Mesothelial cell of epicardium (in vitro differentiated cells): ENCODE measurements around the gene CTSL. TPM values are rescaled to one million over a fixed set of nuclear protein-coding genes. Genes with fewer than 3 reads are reported as not detected.

Experiments
- DNase-seq, 2 experiments: peaks; one replicate each; pipeline ENCODE4 v3.0.0; 2021; ENCODE audit warnings: low spot score in 2 of 2; ENCODE audit not compliant: unreplicated experiment in 2 of 2
- H3K27ac Mint-ChIP-seq: 2 replicates; pipeline ENCODE4 v1.8.0; 2021; ENCODE audit warnings: mixed read lengths
- H3K27me3 Mint-ChIP-seq: 2 replicates; pipeline ENCODE4 v1.8.0; 2021; ENCODE audit warnings: low read depth, mixed read lengths
- H3K36me3 Mint-ChIP-seq: 2 replicates; pipeline ENCODE4 v1.8.0; 2021; ENCODE audit warnings: mixed read lengths
- H3K4me1 Mint-ChIP-seq: 2 replicates; pipeline ENCODE4 v1.8.0; 2021; ENCODE audit warnings: mixed read lengths
- H3K4me3 Mint-ChIP-seq: 2 replicates; pipeline ENCODE4 v1.8.0; 2021; ENCODE audit warnings: mild to moderate bottlenecking, moderate library complexity, mixed read lengths
- H3K9me3 Mint-ChIP-seq: 2 replicates; pipeline ENCODE4 v1.8.0; 2021; ENCODE audit warnings: mixed read lengths
- total RNA-seq: library from RNA; stranded (reverse); gene quantifications from 3 replicates; pipeline ENCODE4 v1.2.1, GENCODE V29; 2021
- TF ChIP-seq, protein P1 (sequence below): fragments of 200-600 bp; sonication (generic); IDR thresholded peaks from one replicate; pipeline ENCODE4 v1.5.0; 2021; ENCODE audit warnings: antibody characterized with exemption; ENCODE audit not compliant: unreplicated experiment

Gene CTSL
- total RNA-seq, 1 donor from 2014 or later: 85.9 TPM

- no peaks in the 10 kb centered on the region for H3K27me3 Mint-ChIP-seq
- H3K9me3 Mint-ChIP-seq: peaks cover 11% of the 10 kb centered on the region
- TF ChIP-seq, protein P1, sequence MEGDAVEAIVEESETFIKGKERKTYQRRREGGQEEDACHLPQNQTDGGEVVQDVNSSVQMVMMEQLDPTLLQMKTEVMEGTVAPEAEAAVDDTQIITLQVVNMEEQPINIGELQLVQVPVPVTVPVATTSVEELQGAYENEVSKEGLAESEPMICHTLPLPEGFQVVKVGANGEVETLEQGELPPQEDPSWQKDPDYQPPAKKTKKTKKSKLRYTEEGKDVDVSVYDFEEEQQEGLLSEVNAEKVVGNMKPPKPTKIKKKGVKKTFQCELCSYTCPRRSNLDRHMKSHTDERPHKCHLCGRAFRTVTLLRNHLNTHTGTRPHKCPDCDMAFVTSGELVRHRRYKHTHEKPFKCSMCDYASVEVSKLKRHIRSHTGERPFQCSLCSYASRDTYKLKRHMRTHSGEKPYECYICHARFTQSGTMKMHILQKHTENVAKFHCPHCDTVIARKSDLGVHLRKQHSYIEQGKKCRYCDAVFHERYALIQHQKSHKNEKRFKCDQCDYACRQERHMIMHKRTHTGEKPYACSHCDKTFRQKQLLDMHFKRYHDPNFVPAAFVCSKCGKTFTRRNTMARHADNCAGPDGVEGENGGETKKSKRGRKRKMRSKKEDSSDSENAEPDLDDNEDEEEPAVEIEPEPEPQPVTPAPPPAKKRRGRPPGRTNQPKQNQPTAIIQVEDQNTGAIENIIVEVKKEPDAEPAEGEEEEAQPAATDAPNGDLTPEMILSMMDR: no peak
- H3K4me3 Mint-ChIP-seq: no peak overlapping the region
- no peaks in the 10 kb centered on the region for H3K36me3 Mint-ChIP-seq
- H3K27ac Mint-ChIP-seq: no peak overlapping the region
- H3K4me1 Mint-ChIP-seq: peaks cover 4% of the 10 kb centered on the region
- DNase-seq: no peak
Measured at GRCh38 chr9:87776481-87777379, 50.8 kb downstream of the CTSL start.

GRCh38 chr9:87778996-87779395 is 53.1 kb downstream of the CTSL start:
- H3K4me1 Mint-ChIP-seq: no peaks in the 10 kb centered on the region
- H3K36me3 Mint-ChIP-seq: no peaks in the 10 kb centered on the region
- no peaks in the 10 kb centered on the region for H3K27me3 Mint-ChIP-seq
- peaks cover 15% of the 10 kb centered on the region for H3K9me3 Mint-ChIP-seq
- TF ChIP-seq, protein P1: no peak
- no peak overlapping the region for H3K27ac Mint-ChIP-seq
- no peak overlapping the region for H3K4me3 Mint-ChIP-seq
- no peak for DNase-seq

Other genes with a start within 250 kb of the CTSL start
- 239 to 246 TPM (median 240 TPM) in 3 replicates for gene DAPK1, start 228.3 kb upstream of the CTSL start, total RNA-seq
- gene SPATA31E1, start 156.8 kb downstream of the CTSL start, total RNA-seq: 0.09 TPM in 1 of 3 replicates, not detected in the others
- 0.13 to 0.29 TPM (median 0.18 TPM) in 3 replicates for gene SPATA31C1, start 191.8 kb downstream of the CTSL start, total RNA-seq
- gene CDK20, start 248.4 kb downstream of the CTSL start, total RNA-seq: 32.9 to 36.0 TPM (median 34.1 TPM) in 3 replicates